ENCODE results near the gene TARBP1. TPM values are rescaled to one million over a fixed set of nuclear protein-coding genes. Genes with fewer than 3 reads are reported as not detected.

The TARBP1 gene
- total RNA-seq, 1 experiment from 2014 or later = 23.6 TPM

- peak; percentile 72 for DNase-seq (ENCODE audit: low spot score)
Measured at GRCh38 chr1:234356615-234357269, 122.2 kb downstream of the TARBP1 start.

GRCh38 chr1:234355782-234356510, 123.0 kb downstream of the TARBP1 start:
- DNase-seq (ENCODE audit: low spot score) = no peak

GRCh38 chr1:234348964-234349363, 130.0 kb downstream of the TARBP1 start:
- no peak for DNase-seq (ENCODE audit: low spot score)

- no peak for DNase-seq (ENCODE audit: low spot score)
Measured at GRCh38 chr1:234345237-234345636, 133.7 kb downstream of the TARBP1 start.

- no peak for DNase-seq (ENCODE audit: low spot score)
Measured at GRCh38 chr1:234342774-234343173, 136.2 kb downstream of the TARBP1 start.

Other genes starting within 250 kb of the TARBP1 start
- gene COA6, start 105.7 kb downstream of the TARBP1 start, total RNA-seq (2014; rRNA removed; shearing (Covaris generic)) = 40.5 and 42.3 TPM in 2 replicates
- 203 and 235 TPM in 2 replicates for gene IRF2BP2, start 131.0 kb upstream of the TARBP1 start, total RNA-seq (2014; rRNA removed; shearing (Covaris generic))

All from HT-29 (cell line).